Gastrocnemius medialis (tissue), 4 donors: ENCODE measurements around the gene TLR6. TPM values are rescaled to one million over a fixed set of nuclear protein-coding genes. Genes with fewer than 3 reads are reported as not detected.
A peak's percentile ranks its signal among the peaks of the same experiment; 100 is the strongest.

ENCODE experiments used
- ATAC-seq, 2 donors: fragments of 150-250 bp; one replicate each; pipeline ENCODE4 v1.9.1; 2016
- DNase-seq, 2 donors: peaks; one replicate each; pipeline ENCODE4 v3.0.0-alpha.2; 2019
- H3K27ac ChIP-seq, 4 donors: fragments of 200-600 bp; sonication (generic); 1 replicate in 1 of 4; 2 replicates in 3 of 4; pipeline ENCODE4 v1.5.1; 2016 to 2018; ENCODE audit warnings: mild to moderate bottlenecking in 2 of 4, moderate library complexity in 1 of 4
- H3K27me3 ChIP-seq, 3 donors: fragments of 200-600 bp; sonication (generic) in 2 of 3; 1 replicate in 1 of 3; 2 replicates in 2 of 3; pipeline versions ENCODE4 v1.5.1 to v1.6.0; 2016 to 2019; ENCODE audit warnings: mild to moderate bottlenecking in 1 of 3, moderate library complexity in 1 of 3
- H3K36me3 ChIP-seq, 2 donors: fragments of 200-600 bp; sonication (generic) in 1 of 2; one replicate each; pipeline ENCODE4 v1.5.1; 2017 to 2018
- H3K4me1 ChIP-seq, 2 donors: fragments of 200-600 bp; sonication (generic) in 1 of 2; one replicate each; pipeline ENCODE4 v1.5.1; 2016 to 2017; ENCODE audit warnings: mild to moderate bottlenecking in 2 of 2
- H3K4me3 ChIP-seq, 4 donors: fragments of 200-600 bp; sonication (generic) in 3 of 4; 1 replicate in 1 of 4; 2 replicates in 3 of 4; pipeline ENCODE4 v1.5.1; 2016 to 2019; ENCODE audit warnings: mild to moderate bottlenecking in 2 of 4
- H3K9me3 ChIP-seq, 3 donors: fragments of 200-600 bp; sonication (generic) in 2 of 3; 1 replicate in 1 of 3; 2 replicates in 2 of 3; pipeline ENCODE4 v1.5.1; 2016 to 2019
- POLR2A ChIP-seq, 2 donors: fragments of 450-650 bp; IDR thresholded peaks; one replicate each; pipeline ENCODE4 v1.6.1; 2017; ENCODE audit warnings: antibody characterized with exemption in 2 of 2, mild to moderate bottlenecking in 2 of 2, moderate library complexity in 2 of 2
- in situ Hi-C, 4 donors: fragments of 200-750 bp; cut with MboI; loops; one replicate each; pipeline versions ENCODE4 v1.15.0 to v1.8.0; 2017; ENCODE audit warnings: low sequenced_read_pairs in 4 of 4
- intact Hi-C: fragments of 100-400 bp; cut with DNase I; formaldehyde crosslinking; loops from one replicate; pipeline ENCODE4 v1.15.1; 2023; ENCODE audit warnings: low total_unique reads
- total RNA-seq, 4 donors: library from RNA; depleted of rRNA; stranded (reverse); fragments of >200 nt; gene quantifications; one replicate each; pipeline versions ENCODE4 v1.1.0 to v1.2.3, GENCODE V29; 2016
- TF ChIP-seq, protein P1 (sequence below), 5 experiments: fragments of 450-650 bp in 3 of 5; fragments of 200-600 bp in 2 of 5; sonication (generic) in 2 of 5; IDR thresholded peaks in 4 of 5; conservative IDR thresholded peaks in 1 of 5; 1 replicate in 4 of 5; 2 replicates in 1 of 5; pipeline ENCODE4 v1.5.1; 2016 to 2019; ENCODE audit warnings: antibody characterized with exemption in 5 of 5, mild to moderate bottlenecking in 3 of 5, moderate library complexity in 3 of 5

Gene TLR6, protein sequence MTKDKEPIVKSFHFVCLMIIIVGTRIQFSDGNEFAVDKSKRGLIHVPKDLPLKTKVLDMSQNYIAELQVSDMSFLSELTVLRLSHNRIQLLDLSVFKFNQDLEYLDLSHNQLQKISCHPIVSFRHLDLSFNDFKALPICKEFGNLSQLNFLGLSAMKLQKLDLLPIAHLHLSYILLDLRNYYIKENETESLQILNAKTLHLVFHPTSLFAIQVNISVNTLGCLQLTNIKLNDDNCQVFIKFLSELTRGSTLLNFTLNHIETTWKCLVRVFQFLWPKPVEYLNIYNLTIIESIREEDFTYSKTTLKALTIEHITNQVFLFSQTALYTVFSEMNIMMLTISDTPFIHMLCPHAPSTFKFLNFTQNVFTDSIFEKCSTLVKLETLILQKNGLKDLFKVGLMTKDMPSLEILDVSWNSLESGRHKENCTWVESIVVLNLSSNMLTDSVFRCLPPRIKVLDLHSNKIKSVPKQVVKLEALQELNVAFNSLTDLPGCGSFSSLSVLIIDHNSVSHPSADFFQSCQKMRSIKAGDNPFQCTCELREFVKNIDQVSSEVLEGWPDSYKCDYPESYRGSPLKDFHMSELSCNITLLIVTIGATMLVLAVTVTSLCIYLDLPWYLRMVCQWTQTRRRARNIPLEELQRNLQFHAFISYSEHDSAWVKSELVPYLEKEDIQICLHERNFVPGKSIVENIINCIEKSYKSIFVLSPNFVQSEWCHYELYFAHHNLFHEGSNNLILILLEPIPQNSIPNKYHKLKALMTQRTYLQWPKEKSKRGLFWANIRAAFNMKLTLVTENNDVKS
- under 1 TPM; 0.29 to 0.75 (median 0.48) TPM for total RNA-seq

DNA sequence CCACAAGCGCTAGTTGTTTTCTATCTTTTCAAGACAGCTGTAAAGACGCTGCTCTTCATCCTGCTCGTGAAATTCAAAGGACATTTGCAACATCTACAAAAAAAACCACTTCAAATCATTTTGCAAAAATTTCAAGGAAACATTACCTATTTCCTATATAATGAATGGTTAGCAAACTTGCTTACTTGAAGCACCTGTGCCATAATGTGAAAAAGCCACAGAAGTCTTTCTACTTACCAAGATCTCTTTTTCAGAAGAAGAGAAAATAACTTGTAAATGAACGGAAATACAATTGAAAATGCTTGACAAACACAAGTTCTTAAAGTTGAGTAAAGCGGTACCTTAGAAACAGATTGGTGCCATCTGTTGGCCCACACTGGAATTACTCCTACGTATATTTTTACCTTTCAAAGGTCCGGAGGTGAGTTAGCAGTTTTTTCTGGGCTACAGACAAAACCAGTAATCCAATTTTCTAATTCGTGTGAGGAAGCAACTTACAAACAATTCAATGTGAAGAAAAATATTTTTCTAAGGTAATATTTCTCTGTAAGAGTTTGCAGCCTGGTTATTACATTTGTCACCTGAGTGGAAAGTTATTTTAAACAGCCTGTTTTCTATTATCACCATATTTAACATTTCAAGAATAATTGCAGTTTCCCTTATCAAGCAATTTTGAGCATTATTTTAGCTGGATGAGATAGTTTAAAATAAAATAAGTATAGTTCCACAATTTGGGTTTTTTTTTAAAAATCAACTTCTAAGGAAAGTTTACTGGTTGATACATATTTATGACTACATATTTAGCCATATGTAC, at the start of gene TLR6:
Gene TLR6, minus strand, starts transcription at position 294 of the 814 bp plus-strand sequence. CDS start 27,344 bp downstream, outside the sequence.
- H3K27ac ChIP-seq = peak within 1 kb of the TSS; percentile 56 to 60 (median 58)
- no peak for DNase-seq
- in situ Hi-C loops = loop anchor here in 2 of 4 donors (5.0 kb wide), 2 partner anchors 94 to 99 kb away; no protein-coding TSS in a partner anchor

DNA sequence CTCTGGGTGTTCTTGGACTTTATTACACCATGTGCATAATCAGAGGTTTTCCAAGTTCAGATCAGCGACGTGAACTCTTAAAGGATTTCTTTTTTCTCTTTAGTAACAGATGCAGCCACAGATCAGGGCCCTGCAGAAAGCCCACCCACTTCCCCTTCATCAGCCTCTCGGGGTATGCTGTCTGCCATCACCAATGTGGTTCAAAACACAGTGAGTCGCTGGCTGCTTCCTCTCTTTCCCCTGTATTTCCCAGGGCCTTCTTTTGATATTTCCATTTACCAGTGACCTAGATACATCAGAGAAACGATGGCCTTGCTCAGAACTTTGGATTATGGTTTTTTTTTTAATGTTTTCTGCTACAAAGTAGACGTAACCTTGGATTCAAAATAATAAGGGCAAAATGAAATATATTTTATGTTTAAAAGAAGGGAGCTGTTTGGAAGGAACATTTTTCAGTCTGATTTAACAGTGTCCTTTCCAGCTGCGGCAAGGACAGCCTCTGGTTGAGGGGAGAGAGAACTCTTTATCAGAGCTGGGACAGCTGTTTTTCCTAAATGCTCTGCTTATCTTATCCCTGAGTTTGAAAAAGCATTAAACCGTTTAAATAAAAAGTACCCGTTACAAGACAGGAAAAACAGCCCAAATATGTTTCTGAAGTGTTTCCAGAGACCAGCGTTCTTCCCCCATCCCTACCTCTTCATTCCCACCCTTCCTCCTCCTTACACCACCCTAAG, 49.2 kb upstream of the TLR6 start:
- H3K36me3 ChIP-seq = peaks cover 2 to 41% of the 10 kb centered on the region in 2 donors
- no peaks in the 10 kb centered on the region for H3K27me3 ChIP-seq
- no peaks in the 10 kb centered on the region for H3K9me3 ChIP-seq
- ATAC-seq (no peak), DNase-seq (no peak)
- TF ChIP-seq POLR2A (IDR thresholded peaks at IDR 0.05) = no peak
- TF ChIP-seq, protein P1, sequence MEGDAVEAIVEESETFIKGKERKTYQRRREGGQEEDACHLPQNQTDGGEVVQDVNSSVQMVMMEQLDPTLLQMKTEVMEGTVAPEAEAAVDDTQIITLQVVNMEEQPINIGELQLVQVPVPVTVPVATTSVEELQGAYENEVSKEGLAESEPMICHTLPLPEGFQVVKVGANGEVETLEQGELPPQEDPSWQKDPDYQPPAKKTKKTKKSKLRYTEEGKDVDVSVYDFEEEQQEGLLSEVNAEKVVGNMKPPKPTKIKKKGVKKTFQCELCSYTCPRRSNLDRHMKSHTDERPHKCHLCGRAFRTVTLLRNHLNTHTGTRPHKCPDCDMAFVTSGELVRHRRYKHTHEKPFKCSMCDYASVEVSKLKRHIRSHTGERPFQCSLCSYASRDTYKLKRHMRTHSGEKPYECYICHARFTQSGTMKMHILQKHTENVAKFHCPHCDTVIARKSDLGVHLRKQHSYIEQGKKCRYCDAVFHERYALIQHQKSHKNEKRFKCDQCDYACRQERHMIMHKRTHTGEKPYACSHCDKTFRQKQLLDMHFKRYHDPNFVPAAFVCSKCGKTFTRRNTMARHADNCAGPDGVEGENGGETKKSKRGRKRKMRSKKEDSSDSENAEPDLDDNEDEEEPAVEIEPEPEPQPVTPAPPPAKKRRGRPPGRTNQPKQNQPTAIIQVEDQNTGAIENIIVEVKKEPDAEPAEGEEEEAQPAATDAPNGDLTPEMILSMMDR (IDR thresholded peaks at IDR 0.05 in 4 of 5, conservative IDR thresholded peaks at IDR 0.05 in 1 of 5) = no peak
- H3K27ac ChIP-seq = no peak overlapping the region
- intact Hi-C loops (no loop called here), in situ Hi-C loops (loop anchor here in 1 of 4 donors (10.0 kb wide), 1 partner anchor 209 kb away; no protein-coding TSS in a partner anchor)
- H3K4me3 ChIP-seq = no peak overlapping the region
- no peaks in the 10 kb centered on the region for H3K4me1 ChIP-seq

More for the DNA sequence above, at the start of gene TLR6:
- ATAC-seq = peak; percentile 63 to 72
- H3K9me3 ChIP-seq = no peaks in the 10 kb centered on the region
- H3K4me1 ChIP-seq = peaks cover 3 to 8% of the 10 kb centered on the region in 2 donors
- peak within 1 kb of the TSS in 2 of 4 donors; percentile 23 to 32 for H3K4me3 ChIP-seq
- TF ChIP-seq, protein P1 (IDR thresholded peaks at IDR 0.05 in 4 of 5, conservative IDR thresholded peaks at IDR 0.05 in 1 of 5) = peak in 4 of 5 experiments; percentile 55 to 75 (median 68)
- no peak for TF ChIP-seq POLR2A (IDR thresholded peaks at IDR 0.05)
- H3K27me3 ChIP-seq = no peaks in the 10 kb centered on the region
- no peaks in the 10 kb centered on the region for H3K36me3 ChIP-seq
- intact Hi-C loops = loop anchor here (5.0 kb wide), 2 partner anchors 99 to 664 kb away; no protein-coding TSS in a partner anchor

DNA sequence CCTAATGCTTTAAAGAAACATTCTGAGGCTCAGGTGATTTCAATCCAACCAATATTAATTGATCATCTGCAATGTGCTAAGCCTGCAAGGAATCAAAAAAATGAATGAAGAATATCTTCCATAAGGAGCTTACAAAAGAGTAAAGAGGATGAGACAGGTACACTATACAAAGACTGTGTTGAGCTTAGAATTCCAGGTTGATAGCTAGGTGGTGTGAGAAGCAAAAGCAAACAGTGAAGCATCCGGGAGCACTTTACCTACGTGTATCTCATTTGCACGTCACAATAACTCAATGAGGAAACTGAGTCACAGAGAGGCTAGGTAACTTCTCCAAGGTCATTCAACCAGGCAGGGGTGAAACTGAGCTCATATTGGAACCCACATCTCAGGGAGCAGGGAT, 48.1 kb upstream of the TLR6 start:
- in situ Hi-C loops = loop anchor here in 3 of 4 donors (5.0 to 10.0 kb wide), 2 partner anchors 210 to 233 kb away; no protein-coding TSS in a partner anchor
- no peak overlapping the region for H3K4me3 ChIP-seq

More for the DNA sequence above, 48.1 kb upstream of the TLR6 start:
- no peaks in the 10 kb centered on the region for H3K4me1 ChIP-seq
- ATAC-seq (no peak), DNase-seq (no peak)
- H3K9me3 ChIP-seq = no peaks in the 10 kb centered on the region
- TF ChIP-seq, protein P1 (IDR thresholded peaks at IDR 0.05 in 4 of 5, conservative IDR thresholded peaks at IDR 0.05 in 1 of 5) = no peak
- TF ChIP-seq POLR2A (IDR thresholded peaks at IDR 0.05) = no peak
- no peaks in the 10 kb centered on the region for H3K27me3 ChIP-seq
- intact Hi-C loops = no loop called here
- H3K27ac ChIP-seq = no peak overlapping the region
- peaks cover 2 to 36% of the 10 kb centered on the region in 2 donors for H3K36me3 ChIP-seq
